IMR-90 (cell line): ENCODE results near the gene NEURL2. TPM values are rescaled to one million over a fixed set of nuclear protein-coding genes. Genes with fewer than 3 reads are reported as not detected.

Experiments used
- ATAC-seq: fragments of 200-7000 bp; cut with Tn5 transposase; 2 replicates; pipeline ENCODE4 v1.9.1; 2020; ENCODE audit warnings: low read depth, mild to moderate bottlenecking, moderate library complexity
- BruUV-seq: library from RNA; stranded (reverse); fragments of 400-500 nt; replicated peaks from 2 replicates; lab custom pipeline; 2021; lab: Mats Ljungman, UMichigan
- CTCF ChIA-PET: fragments of 300-600 bp; formaldehyde crosslinking; extraction: SDS; loops from one replicate; lab custom pipeline; 2021; ENCODE audit warnings: antibody characterized with exemption; lab: Yijun Ruan, JAX
- POLR2A ChIA-PET: fragments of 300-600 bp; sonication (Branson Sonifier 250); formaldehyde crosslinking; loops from one replicate; lab custom pipeline; 2022; ENCODE audit warnings: antibody characterized with exemption; ENCODE audit not compliant: unreplicated experiment; lab: Charles Lee
- DNase-seq: peaks from one replicate; pipeline ENCODE4 v3.0.0; 2013
- H2AFZ ChIP-seq: replicated peaks from 2 replicates; pipeline ENCODE3; 2013; ENCODE audit warnings: low read length, mild to moderate bottlenecking; ENCODE audit not compliant: poor library complexity
- H2AK5ac ChIP-seq: 2 replicates; pipeline ENCODE4 v1.6.1; 2013; ENCODE audit warnings: low read depth, low read length, inconsistent platforms
- H2AK9ac ChIP-seq: replicated peaks from 2 replicates; pipeline ENCODE3; 2013; ENCODE audit warnings: mild to moderate bottlenecking, low read depth, low read length, moderate library complexity; ENCODE audit not compliant: poor library complexity
- H2BK120ac ChIP-seq: 2 replicates; pipeline ENCODE4 v1.6.1; 2013; ENCODE audit warnings: low read depth, low read length, inconsistent platforms
- H2BK15ac ChIP-seq: 3 replicates; pipeline ENCODE4 v1.6.1; 2013; ENCODE audit warnings: low read depth, low read length, inconsistent platforms
- H2BK20ac ChIP-seq: 2 replicates; pipeline ENCODE4 v1.6.1; 2013; ENCODE audit warnings: low read depth, mild to moderate bottlenecking, inconsistent platforms, low read length, moderate library complexity
- H2BK5ac ChIP-seq: 2 replicates; pipeline ENCODE4 v1.6.1; 2013; ENCODE audit warnings: mild to moderate bottlenecking, low read depth, low read length, inconsistent platforms; ENCODE audit not compliant: poor library complexity, severe bottlenecking
- H3K14ac ChIP-seq: replicated peaks from 2 replicates; pipeline ENCODE4 v1.6.1; 2013; ENCODE audit warnings: low read depth, low read length, inconsistent platforms
- H3K18ac ChIP-seq: 2 replicates; pipeline ENCODE4 v1.6.1; 2013; ENCODE audit warnings: low read depth, low read length, control low read depth
- H3K23ac ChIP-seq: 2 replicates; pipeline ENCODE4 v1.6.1; 2013; ENCODE audit warnings: low read depth, low read length, inconsistent platforms
- H3K27ac ChIP-seq: 2 replicates; pipeline ENCODE4 v1.5.1; 2013; ENCODE audit warnings: mild to moderate bottlenecking, control low read depth, low read length; ENCODE audit not compliant: insufficient read depth
- H3K27me3 ChIP-seq: 2 replicates; pipeline ENCODE4 v1.6.1; 2013; ENCODE audit warnings: low read length; ENCODE audit not compliant: control insufficient read depth, insufficient read depth
- H3K36me3 ChIP-seq: 2 replicates; pipeline ENCODE4 v1.6.1; 2013; ENCODE audit warnings: low read length, mixed read lengths; ENCODE audit not compliant: control insufficient read depth, insufficient read depth
- H3K4ac ChIP-seq: 2 replicates; pipeline ENCODE4 v1.6.1; 2013; ENCODE audit warnings: low read depth, low read length, inconsistent platforms
- H3K4me1 ChIP-seq: 2 replicates; pipeline ENCODE4 v1.6.1; 2013; ENCODE audit warnings: low read length, mixed read lengths; ENCODE audit not compliant: control insufficient read depth, insufficient read depth
- H3K4me2 ChIP-seq: 2 replicates; pipeline ENCODE4 v1.6.1; 2013; ENCODE audit warnings: low read depth, mild to moderate bottlenecking, control low read depth, low read length, moderate library complexity
- H3K4me3 ChIP-seq: 2 replicates; pipeline ENCODE4 v1.5.1; 2013; ENCODE audit warnings: low read depth, mild to moderate bottlenecking, control low read depth, low read length, moderate library complexity; ENCODE audit not compliant: insufficient read depth
- H3K56ac ChIP-seq: 2 replicates; pipeline ENCODE4 v1.6.1; 2013; ENCODE audit warnings: low read length, inconsistent platforms; ENCODE audit not compliant: insufficient read depth; ENCODE audit errors: extremely low read depth
- H3K79me1 ChIP-seq, 2 experiments: 2 replicates each; pipeline ENCODE4 v1.6.1; 2013; ENCODE audit warnings: low read length in 2 of 2, inconsistent platforms in 1 of 2, low read depth in 1 of 2
- H3K9ac ChIP-seq: 2 replicates; pipeline ENCODE4 v1.6.1; 2013; ENCODE audit warnings: low read depth, low read length, control low read depth
- H3K9me1 ChIP-seq: 2 replicates; pipeline ENCODE4 v1.6.1; 2013; ENCODE audit warnings: low read length, inconsistent platforms; ENCODE audit not compliant: insufficient read depth
- H3K9me3 ChIP-seq: 2 replicates; pipeline ENCODE4 v1.6.1; 2013; ENCODE audit warnings: low read length; ENCODE audit not compliant: control insufficient read depth, insufficient read depth
- H4K20me1 ChIP-seq: 2 replicates; pipeline ENCODE4 v1.6.1; 2013; ENCODE audit warnings: low read length, inconsistent platforms; ENCODE audit not compliant: insufficient read depth
- H4K5ac ChIP-seq: 2 replicates; pipeline ENCODE4 v1.6.1; 2013; ENCODE audit warnings: mild to moderate bottlenecking, low read depth, low read length, control low read depth
- H4K8ac ChIP-seq, 2 experiments: 2 replicates each; pipeline ENCODE4 v1.6.1; 2013; ENCODE audit warnings: low read depth in 2 of 2, low read length in 2 of 2, control low read depth in 1 of 2, inconsistent platforms in 1 of 2
- H4K91ac ChIP-seq: 2 replicates; pipeline ENCODE4 v1.6.1; 2013; ENCODE audit warnings: low read depth, low read length, inconsistent platforms; ENCODE audit not compliant: insufficient read depth
- CEBPB ChIP-seq: IDR thresholded peaks from 2 replicates; pipeline ENCODE4 v1.6.1; 2012; ENCODE audit warnings: low read depth, low read length, improper control_type of control experiment
- CHD1 ChIP-seq: IDR thresholded peaks from 2 replicates; pipeline ENCODE4 v1.6.1; 2012; ENCODE audit warnings: low read depth, low read length, improper control_type of control experiment
- FOS ChIP-seq: fragments of 150-350 bp; IDR thresholded peaks from 2 replicates; pipeline ENCODE4 v1.6.1; 2016; ENCODE audit warnings: low read depth, low read length
- MAFK ChIP-seq: IDR thresholded peaks from 2 replicates; pipeline ENCODE4 v1.6.1; 2012; ENCODE audit warnings: low read depth, low read length, improper control_type of control experiment
- MAZ ChIP-seq: IDR thresholded peaks from 2 replicates; pipeline ENCODE4 v1.6.1; 2012; ENCODE audit warnings: low read depth, mild to moderate bottlenecking, low read length, improper control_type of control experiment, moderate library complexity, borderline replicate concordance
- NFE2L2 ChIP-seq: fragments of 150-350 bp; IDR thresholded peaks from 2 replicates; pipeline ENCODE4 v1.6.1; 2016; ENCODE audit warnings: low read depth, mild to moderate bottlenecking, low read length
- POLR2A ChIP-seq: IDR thresholded peaks from 2 replicates; pipeline ENCODE4 v1.6.1; 2012; ENCODE audit warnings: mild to moderate bottlenecking, low read depth, low read length
- RAD21 ChIP-seq: IDR thresholded peaks from 2 replicates; pipeline ENCODE4 v1.6.1; 2012; ENCODE audit warnings: low read length, improper control_type of control experiment
- RCOR1 ChIP-seq: IDR thresholded peaks from 2 replicates; pipeline ENCODE4 v1.6.1; 2012; ENCODE audit warnings: mild to moderate bottlenecking, low read length, improper control_type of control experiment; ENCODE audit not compliant: insufficient replicate concordance
- USF2 ChIP-seq: fragments of 150-350 bp; IDR thresholded peaks from 2 replicates; pipeline ENCODE4 v1.6.1; 2017; ENCODE audit warnings: mild to moderate bottlenecking, antibody characterized with exemption, low read length, low read depth
- WGBS, 2 experiments: methylation state at CpG; one replicate each; pipeline versions ENCODE4 v1.1.5 to v1.1.7; 2013; ENCODE audit warnings: missing lambda C conversion rate in 2 of 2; ENCODE audit not compliant: insufficient read length in 1 of 2; ENCODE audit errors: extremely low coverage in 2 of 2; 5-methylcytosine and 5-hydroxymethylcytosine counted together
- dilution Hi-C: fragments of 300-500 bp; cut with HindIII; formaldehyde crosslinking; loops from one replicate; pipeline ENCODE4 v1.14.3; 2018; ENCODE audit warnings: low sequenced_read_pairs; ENCODE audit not compliant: unreplicated experiment
- in situ Hi-C: fragments of 300-500 bp; cut with MboI; formaldehyde crosslinking; loops from 3 replicates; pipeline ENCODE4 v1.14.3; 2019; ENCODE audit warnings: low sequenced_read_pairs, inconsistent platforms, mixed read lengths
- intact Hi-C: fragments of 100-400 bp; cut with micrococcal nuclease; formaldehyde crosslinking; loops from 2 replicates; pipeline ENCODE4 v1.10.0; 2022
- polyA plus RNA-seq, 3 experiments: library from polyadenylated mRNA; depleted of rRNA; stranded (reverse); fragments of >200 nt; gene quantifications; 2 replicates each; pipeline ENCODE4 v1.2.3, GENCODE V29; 2012; ENCODE audit warnings: low replicate concordance in 1 of 3
- total RNA-seq: library from RNA; depleted of rRNA; stranded (reverse); fragments of >200 nt; gene quantifications from 2 replicates; pipeline ENCODE4 v1.2.3, GENCODE V29; 2012
- TF ChIP-seq, protein P1 (sequence below): conservative IDR thresholded peaks from 2 replicates; pipeline ENCODE4 v1.5.1; 2012; ENCODE audit warnings: mild to moderate bottlenecking, low read depth, low read length, improper control_type of control experiment

The NEURL2 gene
- total and polyA plus RNA-seq, 2 of the 4 experiments (the other 2 are of a cell fraction) = 1.1 to 2.5 TPM

DNA sequence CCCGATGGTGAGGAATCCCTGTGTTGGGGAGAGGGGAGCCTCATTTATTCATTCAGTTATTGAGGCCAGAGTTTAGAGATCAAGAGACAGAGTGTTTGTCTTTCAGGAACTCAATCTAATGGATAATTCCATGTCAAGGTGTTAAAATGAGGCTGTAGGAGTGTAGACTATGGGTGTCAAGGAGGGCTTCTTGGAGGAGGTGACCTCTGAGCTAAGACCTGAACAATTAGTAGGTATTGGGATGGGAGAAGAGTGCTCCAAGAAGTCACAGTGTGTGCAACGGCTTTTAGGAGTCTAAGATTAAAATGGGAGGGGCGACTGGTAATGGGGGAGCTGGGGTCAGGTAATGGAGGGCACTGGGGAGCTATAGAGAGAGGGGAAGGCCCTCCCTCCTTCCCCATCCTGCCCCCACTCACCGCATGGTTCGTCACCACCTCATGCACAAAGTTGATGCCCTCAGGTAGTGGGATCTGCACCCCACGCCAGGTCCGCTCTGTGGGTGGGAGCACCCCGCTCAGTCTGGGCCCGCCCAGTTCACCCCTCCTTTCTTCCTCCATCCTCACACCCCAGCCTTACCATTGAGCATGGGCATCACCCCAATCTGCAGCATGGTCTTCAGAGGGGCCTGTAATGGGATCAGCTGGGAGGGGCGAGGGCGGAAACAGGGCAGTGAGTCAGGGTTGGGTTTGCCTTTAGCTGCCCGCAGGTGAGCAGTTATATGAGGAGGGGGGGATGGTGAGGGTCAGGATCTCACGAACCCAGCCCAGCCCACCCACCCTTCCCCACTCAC, 8.2 kb upstream of the NEURL2 start:
- Histone ChIP-seq H3K23ac (no peak overlapping the region), H3K27me3 (no peaks in the 10 kb centered on the region), H3K18ac (no peak overlapping the region), H3K27ac (no peak overlapping the region), H3K4ac (no peak overlapping the region), H2BK15ac (no peak overlapping the region), H2AFZ (no peak overlapping the region), H2AK9ac (peak overlapping the region; percentile 48), H3K36me3 (peaks cover 54% of the 10 kb centered on the region), H3K79me1 (peaks cover 0 to 14% of the 10 kb centered on the region in 2 experiments; a peak in 1 of 4 replicates), H3K9me3 (no peaks in the 10 kb centered on the region), H4K20me1 (no peaks in the 10 kb centered on the region), H3K9ac (no peak overlapping the region), H3K14ac (no peak overlapping the region), H3K4me1 (no peaks in the 10 kb centered on the region), H3K4me3 (no peak overlapping the region), H2BK5ac (no peak overlapping the region), H2BK20ac (no peak overlapping the region), H3K4me2 (no peak overlapping the region), H4K8ac (no peak overlapping the region), H2BK120ac (no peak overlapping the region), H4K91ac (no peak overlapping the region), H4K5ac (no peak overlapping the region), H3K9me1 (no peaks in the 10 kb centered on the region), H3K56ac (no peak overlapping the region), H2AK5ac (no peak overlapping the region)
- CTCF ChIA-PET = no interaction called here
- POLR2A ChIA-PET = interaction anchor here (1.0 kb wide), 1 partner anchor 9 kb away, joined by 5 read pairs; no protein-coding TSS in a partner anchor
- no peak for ATAC-seq
- BruUV-seq = TSS peak; percentile 39
- TF ChIP-seq CHD1 (no peak), RCOR1 (no peak), FOS (no peak), MAFK (no peak), POLR2A (no peak), RAD21 (no peak), CEBPB (no peak), NFE2L2 (no peak), MAZ (no peak), USF2 (no peak)
- TF ChIP-seq, protein P1, sequence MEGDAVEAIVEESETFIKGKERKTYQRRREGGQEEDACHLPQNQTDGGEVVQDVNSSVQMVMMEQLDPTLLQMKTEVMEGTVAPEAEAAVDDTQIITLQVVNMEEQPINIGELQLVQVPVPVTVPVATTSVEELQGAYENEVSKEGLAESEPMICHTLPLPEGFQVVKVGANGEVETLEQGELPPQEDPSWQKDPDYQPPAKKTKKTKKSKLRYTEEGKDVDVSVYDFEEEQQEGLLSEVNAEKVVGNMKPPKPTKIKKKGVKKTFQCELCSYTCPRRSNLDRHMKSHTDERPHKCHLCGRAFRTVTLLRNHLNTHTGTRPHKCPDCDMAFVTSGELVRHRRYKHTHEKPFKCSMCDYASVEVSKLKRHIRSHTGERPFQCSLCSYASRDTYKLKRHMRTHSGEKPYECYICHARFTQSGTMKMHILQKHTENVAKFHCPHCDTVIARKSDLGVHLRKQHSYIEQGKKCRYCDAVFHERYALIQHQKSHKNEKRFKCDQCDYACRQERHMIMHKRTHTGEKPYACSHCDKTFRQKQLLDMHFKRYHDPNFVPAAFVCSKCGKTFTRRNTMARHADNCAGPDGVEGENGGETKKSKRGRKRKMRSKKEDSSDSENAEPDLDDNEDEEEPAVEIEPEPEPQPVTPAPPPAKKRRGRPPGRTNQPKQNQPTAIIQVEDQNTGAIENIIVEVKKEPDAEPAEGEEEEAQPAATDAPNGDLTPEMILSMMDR = no peak
- no peak for DNase-seq
- intact Hi-C loops = no loop called here
- dilution Hi-C loops = no loop called here
- WGBS, 2 experiments = no CpG with 5 or more reads among the region's 13 CpGs
- in situ Hi-C loops = no loop called here
